Common myeloid progenitor, CD34-positive (primary cell): ENCODE measurements around the gene AGPS.
"Not testable (repeated sequence)": the region's sequence is repeated elsewhere in the genome, so short reads cannot be mapped to it uniquely, and the experiment has no call there.

Source experiments
- CTCF ChIA-PET: fragments of 350-600 bp; sonication (Branson Sonifier 250); formaldehyde crosslinking; loops from one replicate; lab custom pipeline; 2021; ENCODE audit warnings: antibody characterized with exemption; lab: Charles Lee
- POLR2A ChIA-PET: fragments of 350-600 bp; sonication (Branson Sonifier 250); formaldehyde crosslinking; loops from one replicate; lab custom pipeline; 2021; ENCODE audit warnings: antibody characterized with exemption; lab: Charles Lee
- DNase-seq, 3 donors: peaks; one replicate each; pipeline versions ENCODE4 v3.0.0 to v3.0.0-alpha.2; 2013
- H3K27ac ChIP-seq, 2 experiments: 1 replicate in 1 of 2; 2 replicates in 1 of 2; pipeline ENCODE4 v1.7.0; 2013; ENCODE audit warnings: inconsistent platforms in 2 of 2, low read length in 2 of 2, mild to moderate bottlenecking in 2 of 2, low read depth in 1 of 2, moderate library complexity in 1 of 2; ENCODE audit not compliant: severe bottlenecking in 2 of 2, insufficient read depth in 1 of 2, poor library complexity in 1 of 2
- H3K27me3 ChIP-seq, 5 experiments: replicated peaks in 2 of 5; 1 replicate in 3 of 5; 2 replicates in 2 of 5; pipeline versions ENCODE4 v1.6.1 to v1.7.0; 2013; ENCODE audit warnings: low read length in 4 of 5, mild to moderate bottlenecking in 2 of 5, moderate library complexity in 2 of 5, inconsistent platforms in 1 of 5; ENCODE audit not compliant: insufficient read depth in 5 of 5, control insufficient read depth in 4 of 5
- H3K36me3 ChIP-seq, 4 experiments: 1 replicate in 2 of 4; 2 replicates in 2 of 4; pipeline versions ENCODE4 v1.6.1 to v1.7.0; 2013; ENCODE audit warnings: low read length in 3 of 4, control low read depth in 1 of 4, mild to moderate bottlenecking in 1 of 4; ENCODE audit not compliant: control insufficient read depth in 4 of 4, insufficient read depth in 4 of 4
- H3K4me1 ChIP-seq, 4 experiments: 1 replicate in 3 of 4; 2 replicates in 1 of 4; pipeline versions ENCODE4 v1.6.1 to v1.7.1; 2013; ENCODE audit warnings: low read length in 3 of 4, mild to moderate bottlenecking in 3 of 4, control low read depth in 1 of 4, inconsistent platforms in 1 of 4, moderate library complexity in 1 of 4; ENCODE audit not compliant: control insufficient read depth in 4 of 4, insufficient read depth in 4 of 4; ENCODE audit errors: control extremely low read depth in 1 of 4
- H3K4me3 ChIP-seq, 7 experiments: 1 replicate in 4 of 7; 2 replicates in 3 of 7; pipeline versions ENCODE4 v1.5.1 to v1.7.0; 2013; ENCODE audit warnings: mild to moderate bottlenecking in 7 of 7, low read length in 6 of 7, moderate library complexity in 6 of 7, inconsistent platforms in 2 of 7, low read depth in 2 of 7, control low read depth in 1 of 7; ENCODE audit not compliant: insufficient read depth in 4 of 7, control insufficient read depth in 1 of 7; ENCODE audit errors: extremely low read depth in 1 of 7
- H3K9me3 ChIP-seq, 5 experiments: 1 replicate in 4 of 5; 2 replicates in 1 of 5; pipeline versions ENCODE4 v1.6.1 to v1.7.1; 2013; ENCODE audit warnings: low read length in 4 of 5, mild to moderate bottlenecking in 2 of 5, inconsistent platforms in 1 of 5, low read depth in 1 of 5, moderate library complexity in 1 of 5; ENCODE audit not compliant: control insufficient read depth in 4 of 5, insufficient read depth in 2 of 5; ENCODE audit errors: control extremely low read depth in 1 of 5
- WGBS: methylation state at CpG from one replicate; pipeline ENCODE4 v1.1.5; 2013; ENCODE audit not compliant: insufficient coverage; 5-methylcytosine and 5-hydroxymethylcytosine counted together

The AGPS gene

DNA sequence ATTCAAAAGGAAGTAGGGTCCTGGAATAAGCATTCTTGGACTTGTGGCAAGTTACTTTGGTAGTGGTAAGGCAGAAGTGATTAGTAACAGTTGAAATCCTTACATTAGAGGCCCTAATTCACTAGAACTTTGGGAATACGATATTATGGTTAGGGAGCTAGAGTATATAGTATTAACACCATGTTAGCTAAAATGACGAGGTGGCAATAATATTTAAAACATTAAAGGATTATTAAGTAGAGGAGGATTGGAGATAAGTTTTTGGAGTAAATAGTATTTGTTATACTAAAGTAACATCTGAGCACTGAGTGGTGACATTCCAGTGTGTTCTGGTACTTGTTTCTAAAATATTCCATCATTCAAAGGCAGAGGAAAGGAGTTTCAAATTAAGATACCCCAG, 91.0 kb downstream of the AGPS start:
- ChIA-PET CTCF (no interaction called here), POLR2A (no interaction called here)
- no CpG with 5 or more reads among the region's 2 CpGs for WGBS

DNA sequence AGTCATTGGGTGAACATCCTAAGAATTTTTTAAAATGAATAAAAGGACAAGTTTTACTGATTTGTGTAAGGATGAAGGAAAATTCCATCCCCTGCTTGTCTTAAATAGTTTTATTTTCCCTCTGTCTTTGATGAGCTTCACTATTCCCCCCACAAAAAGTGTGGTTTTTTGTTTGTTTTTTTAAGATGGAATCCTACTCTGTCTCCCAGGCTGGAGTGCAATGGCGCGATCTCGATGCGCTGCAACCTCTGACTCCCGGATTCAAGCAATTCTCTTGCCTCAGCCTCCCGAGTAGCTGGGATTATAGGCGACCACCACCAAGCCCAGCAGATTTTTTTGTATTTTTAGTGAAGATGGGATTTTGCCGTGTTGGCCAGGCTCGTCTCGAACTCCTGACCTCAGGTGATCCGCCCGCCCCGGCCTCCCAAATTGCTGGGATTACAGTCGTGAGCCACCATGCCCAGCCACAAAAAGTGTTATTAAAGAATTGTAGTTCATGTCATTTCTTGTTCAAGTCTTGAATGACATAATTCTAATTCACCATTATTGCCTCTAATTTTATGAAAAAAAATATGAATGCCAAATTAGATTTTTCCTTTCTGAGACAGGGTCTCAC, 91.7 kb downstream of the AGPS start:
- Histone ChIP-seq H3K4me3 (no peak overlapping the region), H3K36me3 (peaks cover 4 to 15% (median 9%) of the 10 kb centered on the region in 4 experiments), H3K9me3 (no peaks in the 10 kb centered on the region), H3K4me1 (no peaks in the 10 kb centered on the region), H3K27me3 (no peaks in the 10 kb centered on the region), H3K27ac (no peak overlapping the region)
- no peak for DNase-seq
- ChIA-PET POLR2A (interaction anchor here (0.6 kb wide), 1 partner anchor 8 kb away, joined by 3 read pairs; no protein-coding TSS in a partner anchor), CTCF (interaction anchor here (0.6 to 1.4 kb wide), 2 partner anchors 38 to 666 kb away, joined by 3 to 4 read pairs; no protein-coding TSS in a partner anchor)
- 97% methylated on average over 9 of the region's 14 CpGs for WGBS

More for the DNA sequence above, 91.0 kb downstream of the AGPS start:
- Histone ChIP-seq H3K36me3 (peaks cover 7 to 22% (median 15%) of the 10 kb centered on the region in 4 experiments), H3K4me3 (no peak overlapping the region), H3K27me3 (no peaks in the 10 kb centered on the region), H3K27ac (no peak overlapping the region), H3K4me1 (no peaks in the 10 kb centered on the region), H3K9me3 (peaks cover 0 to 6% (median 0%) of the 10 kb centered on the region in 5 experiments)
- DNase-seq = no peak

- POLR2A ChIA-PET, H3K9me3 ChIP-seq, CTCF ChIA-PET, H3K4me1 ChIP-seq, DNase-seq, H3K27me3 ChIP-seq, H3K27ac ChIP-seq, H3K4me3 ChIP-seq: not testable (repeated sequence)
- WGBS = 100% methylated on average over 1 of the region's 5 CpGs
- H3K36me3 ChIP-seq = peaks cover 4 to 15% (median 9%) of the 10 kb centered on the region in 4 experiments
These were observed 93.1 kb downstream of the AGPS start for GRCh38 chr2:177485657-177486056.

GRCh38 chr2:177489719-177490301, 97.2 kb downstream of the AGPS start:
- Histone ChIP-seq H3K36me3 (peaks cover 8 to 14% (median 10%) of the 10 kb centered on the region in 4 experiments), H3K9me3 (no peaks in the 10 kb centered on the region), H3K27me3 (no peaks in the 10 kb centered on the region), H3K4me1 (no peaks in the 10 kb centered on the region), H3K27ac (no peak overlapping the region), H3K4me3 (no peak overlapping the region)
- ChIA-PET CTCF (interaction anchor here (0.7 to 2.3 kb wide), 15 partner anchors 9 to 326 kb away, joined by 3 to 17 read pairs (median 4); no protein-coding TSS in a partner anchor), POLR2A (no interaction called here)
- DNase-seq = peak in 2 of 3 donors; percentile 18
- WGBS = 67% methylated on average over 1 of the region's 2 CpGs

DNA sequence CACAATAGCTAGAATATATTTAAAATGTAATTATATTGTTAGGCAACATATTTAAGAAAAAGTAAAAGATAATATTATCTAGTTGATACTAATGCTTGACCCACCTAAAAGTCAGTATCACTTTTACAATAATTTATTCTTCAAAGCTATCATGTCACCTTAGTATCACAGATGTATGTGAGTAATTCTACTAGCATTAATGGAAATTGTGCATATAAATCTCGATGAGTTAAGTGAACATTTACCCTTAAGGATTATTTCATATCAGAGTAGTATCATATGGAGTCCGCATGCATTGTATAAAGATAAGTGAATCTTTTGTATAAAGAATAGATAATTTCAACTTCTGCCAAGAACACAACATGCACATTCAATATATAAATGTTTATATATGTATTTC, 103.4 kb downstream of the AGPS start:
- H3K4me1 ChIP-seq = no peaks in the 10 kb centered on the region
- CTCF ChIA-PET = interaction anchor here (1.1 kb wide), 1 partner anchor 111 kb away, joined by 4 read pairs; no protein-coding TSS in a partner anchor
- no peaks in the 10 kb centered on the region for H3K9me3 ChIP-seq
- H3K27ac ChIP-seq = no peak overlapping the region
- peaks cover 8 to 19% (median 10%) of the 10 kb centered on the region in 4 experiments for H3K36me3 ChIP-seq
- POLR2A ChIA-PET = no interaction called here
- WGBS = no CpG with 5 or more reads among the region's 2 CpGs
- H3K4me3 ChIP-seq = no peak overlapping the region
- DNase-seq = no peak
- no peaks in the 10 kb centered on the region for H3K27me3 ChIP-seq

DNA sequence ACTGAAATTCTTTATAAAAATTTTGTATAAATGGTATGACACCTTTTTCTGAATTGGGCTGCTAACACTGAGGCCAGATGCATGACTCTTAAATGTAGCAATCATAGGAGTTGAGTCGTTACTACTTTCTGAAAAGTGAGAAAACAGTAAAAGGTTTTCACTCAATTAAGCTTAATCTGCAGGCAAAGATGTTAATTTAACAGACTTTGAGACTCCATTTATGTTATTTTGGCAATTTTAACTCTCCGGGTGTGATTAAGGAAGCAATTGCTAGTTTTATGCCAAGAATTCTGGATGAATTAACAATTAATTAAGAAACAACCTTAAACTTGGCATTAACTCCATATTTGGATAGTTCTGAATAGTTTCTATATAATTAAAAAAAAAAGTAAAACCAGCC, 104.3 kb downstream of the AGPS start:
- H3K27me3 ChIP-seq = no peaks in the 10 kb centered on the region
- no peaks in the 10 kb centered on the region for H3K4me1 ChIP-seq
- no peak overlapping the region for H3K27ac ChIP-seq
- H3K36me3 ChIP-seq = peaks cover 8 to 19% (median 10%) of the 10 kb centered on the region in 4 experiments
- no peak overlapping the region for H3K4me3 ChIP-seq
- CTCF ChIA-PET = interaction anchor here (1.0 to 1.1 kb wide), 2 partner anchors 106 to 110 kb away, joined by 3 to 4 read pairs; no protein-coding TSS in a partner anchor
- 100% methylated on average over 1 of the region's 2 CpGs for WGBS
- H3K9me3 ChIP-seq = no peaks in the 10 kb centered on the region
- no peak for DNase-seq
- POLR2A ChIA-PET = no interaction called here

- Histone ChIP-seq H3K4me1 (no peaks in the 10 kb centered on the region), H3K9me3 (no peaks in the 10 kb centered on the region), H3K36me3 (peaks cover 5 to 18% (median 5%) of the 10 kb centered on the region in 4 experiments), H3K27ac (no peak overlapping the region), H3K4me3 (no peak overlapping the region), H3K27me3 (no peaks in the 10 kb centered on the region)
- CTCF ChIA-PET = no interaction called here
- WGBS = no CpG with 5 or more reads among the region's 1 CpG
- POLR2A ChIA-PET = no interaction called here
- no peak for DNase-seq
These were observed 108.6 kb downstream of the AGPS start for GRCh38 chr2:177501186-177501585.
